Vagina (tissue), 2 donors: ENCODE measurements around the gene PRKAG3.

ENCODE experiments used
- CTCF ChIP-seq, 3 experiments: fragments of 450-650 bp in 2 of 3; fragments of 200-600 bp in 1 of 3; sonication (generic) in 1 of 3; IDR thresholded peaks; one replicate each; pipeline ENCODE4 v1.5.1; 2017 to 2019; ENCODE audit warnings: antibody characterized with exemption in 3 of 3, mild to moderate bottlenecking in 2 of 3, moderate library complexity in 2 of 3
- POLR2A ChIP-seq, 2 donors: fragments of 450-650 bp; IDR thresholded peaks; one replicate each; pipeline ENCODE4 v1.6.1; 2017; ENCODE audit warnings: antibody characterized with exemption in 2 of 2, mild to moderate bottlenecking in 2 of 2, moderate library complexity in 2 of 2

DNA sequence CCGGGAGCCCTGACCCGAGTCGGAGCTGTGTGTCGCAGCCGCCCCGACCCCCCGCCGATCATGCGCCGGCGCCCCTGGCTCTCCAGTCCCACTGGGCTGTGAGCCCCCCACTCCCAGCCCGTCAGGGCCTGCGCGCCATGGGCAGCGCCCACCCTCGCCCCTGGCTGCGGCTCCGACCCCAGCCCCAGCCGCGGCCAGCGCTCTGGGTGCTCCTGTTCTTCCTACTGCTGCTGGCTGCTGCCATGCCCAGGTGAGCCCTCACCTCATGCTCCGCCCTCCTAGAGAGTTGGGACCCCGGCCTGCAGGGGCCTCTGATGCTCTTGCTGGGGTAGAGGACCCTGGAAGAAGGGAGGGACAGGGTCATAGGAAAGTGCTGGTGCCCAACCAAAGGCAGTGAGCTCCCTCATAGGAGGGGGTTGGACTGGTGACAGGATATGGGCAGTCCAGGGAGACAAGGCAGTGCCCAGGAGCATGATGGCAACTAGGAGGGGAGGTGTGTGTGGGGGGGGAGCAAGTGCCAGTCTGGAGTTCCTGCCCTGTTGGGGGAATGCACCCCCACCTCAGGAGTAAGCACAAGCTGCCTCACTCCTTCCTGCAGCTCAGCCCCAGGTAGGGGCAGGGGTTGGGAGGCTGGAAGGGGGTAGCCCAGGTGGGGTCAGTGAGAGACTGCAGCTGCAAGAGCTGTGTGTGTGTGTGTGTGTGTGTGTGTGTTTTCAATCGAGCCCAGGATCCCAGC lies 49.4 kb upstream of the PRKAG3 start:
- no peak for TF ChIP-seq CTCF (IDR thresholded peaks at IDR 0.05)
- TF ChIP-seq POLR2A (IDR thresholded peaks at IDR 0.05): no peak
